Spleen (tissue), 7 donors: ENCODE data around the gene ALS2CL.

Experiments
- CTCF ChIP-seq, 11 experiments: fragments of 200-600 bp in 7 of 11; fragments of 450-650 bp in 4 of 11; sonication (generic) in 4 of 11; IDR thresholded peaks in 8 of 11; conservative IDR thresholded peaks in 3 of 11; 1 replicate in 7 of 11; 2 replicates in 4 of 11; pipeline versions ENCODE4 v1.4.0 to v1.8.0; 2016 to 2021; ENCODE audit warnings: antibody characterized with exemption in 11 of 11, inconsistent platforms in 4 of 11, mild to moderate bottlenecking in 1 of 11
- POLR2A ChIP-seq, 3 donors: fragments of 450-650 bp; IDR thresholded peaks; one replicate each; pipeline ENCODE4 v1.5.1; 2017; ENCODE audit warnings: antibody characterized with exemption in 3 of 3, mild to moderate bottlenecking in 1 of 3
- POLR2AphosphoS5 ChIP-seq, 3 donors: sonication (generic); formaldehyde crosslinking; IDR thresholded peaks; one replicate each; pipeline ENCODE4 v1.5.1; 2017; ENCODE audit warnings: antibody characterized with exemption in 3 of 3
- donor health status: DM: no; HTN: no; CAD: no; lungs with moderate emphysema.
- donor health status: DM: no; HTN: no; CAD: no.
- donor health status: DM: no; HTN: no; CAD: no.

GRCh38 chr3:46702246-46703012 is 8.9 kb upstream of the ALS2CL start:
- TF ChIP-seq CTCF (IDR thresholded peaks at IDR 0.05 in 8 of 11, conservative IDR thresholded peaks at IDR 0.05 in 3 of 11) (no peak), POLR2A (IDR thresholded peaks at IDR 0.05) (no peak), POLR2AphosphoS5 (IDR thresholded peaks at IDR 0.05) (no peak)
